Keratinocyte (primary cell): Measurements from ENCODE around the gene ABCC4.

ENCODE experiments used
- CTCF ChIP-seq, 3 experiments: IDR thresholded peaks in 1 of 3; conservative IDR thresholded peaks in 1 of 3; optimal IDR thresholded peaks in 1 of 3; 2 replicates in 2 of 3; 3 replicates in 1 of 3; pipeline versions ENCODE3 to v1.5.1; 2011; ENCODE audit warnings: low read length in 3 of 3, mild to moderate bottlenecking in 3 of 3, moderate library complexity in 2 of 3, control low read depth in 1 of 3, inconsistent platforms in 1 of 3; ENCODE audit not compliant: insufficient read depth in 2 of 3; ENCODE audit errors: extremely low read depth in 1 of 3
- EZH2 ChIP-seq: IDR thresholded peaks from one replicate; pipeline ENCODE4 v1.6.1; 2012; ENCODE audit warnings: inconsistent platforms, mild to moderate bottlenecking, low read length, moderate library complexity

- TF ChIP-seq CTCF (optimal IDR thresholded peaks at IDR 0.05 in 1 of 3, IDR thresholded peaks at IDR 0.05 in 1 of 3, conservative IDR thresholded peaks at IDR 0.05 in 1 of 3; ENCODE audit: extremely low read depth in 1 of 3, insufficient read depth in 2 of 3, low read length in 3 of 3), result no peak
- TF ChIP-seq EZH2, result no peak
Observed at GRCh38 chr13:95254339-95254738, 46.9 kb downstream of the ABCC4 start.
